Bronchial epithelial cell (primary cell): ENCODE data around the gene TCIRG1. TPM values are rescaled to one million over a fixed set of nuclear protein-coding genes. Genes with fewer than 3 reads are reported as not detected.

ENCODE experiments used
- DNase-seq: peaks from one replicate; pipeline ENCODE4 v3.0.0-alpha.2; 2010; ENCODE audit warnings: low read depth
- FAIRE-seq: peaks from 2 replicates; lab custom pipeline; 2011; peaks lifted over from hg19 to GRCh38; lab: Jason Lieb, UNC
- H3K27me3 ChIP-seq: 2 replicates; pipeline ENCODE4 v1.5.1; 2011; ENCODE audit warnings: low read length; ENCODE audit not compliant: control insufficient read depth, insufficient read depth
- H3K36me3 ChIP-seq: 2 replicates; pipeline ENCODE4 v1.5.1; 2011; ENCODE audit warnings: low read length; ENCODE audit not compliant: control insufficient read depth, insufficient read depth
- H3K4me3 ChIP-seq: 2 replicates; pipeline ENCODE4 v1.5.1; 2011; ENCODE audit warnings: mild to moderate bottlenecking, low read depth, low read length, control low read depth
- CTCF ChIP-seq: IDR thresholded peaks from 2 replicates; pipeline ENCODE4 v1.5.1; 2011; ENCODE audit warnings: mild to moderate bottlenecking, moderate library complexity, low read length, control low read depth, inconsistent platforms; ENCODE audit not compliant: insufficient read depth, severe bottlenecking
- total RNA-seq: library from RNA; depleted of rRNA; stranded (reverse); fragments of >200 nt; gene quantifications from 2 replicates; pipeline ENCODE4 v1.2.1, GENCODE V29; 2014

Gene TCIRG1
- total RNA-seq, 1 donor from 2014 or later = 30.5 TPM

- H3K27me3 ChIP-seq = no peaks in the 10 kb centered on the region
- H3K4me3 ChIP-seq = no peak overlapping the region
- FAIRE-seq = no peak
- peaks cover 37% of the 10 kb centered on the region for H3K36me3 ChIP-seq
- TF ChIP-seq CTCF = no peak
- DNase-seq = no peak
Observed at GRCh38 chr11:68048681-68049508, 10.1 kb downstream of the TCIRG1 start.

- Histone ChIP-seq H3K4me3 (no peak overlapping the region), H3K27me3 (no peaks in the 10 kb centered on the region), H3K36me3 (peaks cover 32% of the 10 kb centered on the region)
- DNase-seq = no peak
- no peak for FAIRE-seq
- TF ChIP-seq CTCF = no peak
Observed at GRCh38 chr11:68049509-68050370, 10.9 kb downstream of the TCIRG1 start.

GRCh38 chr11:68050371-68050841 is 11.6 kb downstream of the TCIRG1 start:
- Histone ChIP-seq H3K36me3 (peaks cover 29% of the 10 kb centered on the region), H3K27me3 (no peaks in the 10 kb centered on the region), H3K4me3 (no peak overlapping the region)
- no peak for TF ChIP-seq CTCF
- FAIRE-seq (no peak), DNase-seq (no peak)

GRCh38 chr11:68051191-68052136 is 12.6 kb downstream of the TCIRG1 start:
- Histone ChIP-seq H3K27me3 (no peaks in the 10 kb centered on the region), H3K36me3 (peaks cover 28% of the 10 kb centered on the region), H3K4me3 (no peak overlapping the region)
- no peak for TF ChIP-seq CTCF
- FAIRE-seq = peak; percentile 13
- DNase-seq = no peak

- no peak for DNase-seq
- Histone ChIP-seq H3K4me3 (no peak overlapping the region), H3K36me3 (peaks cover 27% of the 10 kb centered on the region), H3K27me3 (no peaks in the 10 kb centered on the region)
- TF ChIP-seq CTCF = no peak
- FAIRE-seq = no peak
Observed at GRCh38 chr11:68052137-68052873, 13.5 kb downstream of the TCIRG1 start.
